ENCODE results near the gene GPR89A.
"Not testable (repeated sequence)": the region's sequence is repeated elsewhere in the genome, so short reads cannot be mapped to it uniquely, and the experiment has no call there.

The GPR89A gene

DNA sequence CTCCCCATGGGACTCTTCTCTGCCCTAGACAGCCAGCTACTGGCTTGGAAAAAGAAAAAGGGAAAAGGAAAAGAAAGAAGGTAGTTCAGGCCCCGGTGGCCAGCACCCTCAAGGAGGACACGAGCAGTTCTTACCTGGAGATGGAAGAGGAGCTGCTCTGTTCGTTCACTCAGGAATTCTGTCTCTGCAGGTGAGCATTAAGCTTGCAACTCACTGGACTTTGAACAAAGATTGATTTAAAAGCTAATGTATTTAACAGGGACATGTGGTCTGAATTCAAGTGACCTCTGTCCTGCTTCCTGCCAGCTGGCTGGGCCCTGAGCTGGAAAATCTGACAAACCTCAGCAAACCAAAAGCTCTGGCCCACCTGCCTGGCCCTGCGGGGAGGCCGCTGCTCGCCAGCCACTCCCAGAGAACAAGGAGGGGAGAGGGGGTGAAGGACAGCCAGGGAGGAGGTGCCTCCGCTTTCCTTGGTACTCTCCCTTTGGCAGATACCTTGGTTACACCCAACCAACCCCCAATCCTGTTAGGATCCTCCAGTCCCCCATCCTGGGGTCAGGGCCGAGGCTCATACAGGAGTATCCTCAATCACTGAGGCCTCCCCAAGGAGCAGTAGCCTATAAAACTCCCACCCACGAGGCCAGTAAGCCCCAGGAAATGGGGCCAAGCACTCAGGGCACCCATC, 99.5 kb downstream of the GPR89A start, which contains the start of gene PDZK1:
Gene PDZK1, minus strand, starts transcription at position 186 of the 685 bp plus-strand sequence. CDS start 19,347 bp downstream, outside the sequence.
- Histone ChIP-seq H3K9me3 (ENCODE audit: insufficient read depth, low read depth, low read length) (no peaks in the 10 kb centered on the region), H3K27me3 (ENCODE audit: insufficient read depth, low read length) (0 out of 2 replicates have a peak, but pooled peaks cover 5% of the 10 kb centered on the region), H3K4me3 (ENCODE audit: low read length) (no peak within 1 kb of the TSS), H3K27ac (ENCODE audit: low read length) (no peak within 1 kb of the TSS), H3K36me3 (ENCODE audit: insufficient read depth, low read depth, low read length) (no peaks in the 10 kb centered on the region), H3K9ac (ENCODE audit: low read depth, low read length) (no peak within 1 kb of the TSS), H3K4me1 (ENCODE audit: insufficient read depth, low read length) (peaks cover 5% of the 10 kb centered on the region; the same call in 1 of the 2 replicates)

DNA sequence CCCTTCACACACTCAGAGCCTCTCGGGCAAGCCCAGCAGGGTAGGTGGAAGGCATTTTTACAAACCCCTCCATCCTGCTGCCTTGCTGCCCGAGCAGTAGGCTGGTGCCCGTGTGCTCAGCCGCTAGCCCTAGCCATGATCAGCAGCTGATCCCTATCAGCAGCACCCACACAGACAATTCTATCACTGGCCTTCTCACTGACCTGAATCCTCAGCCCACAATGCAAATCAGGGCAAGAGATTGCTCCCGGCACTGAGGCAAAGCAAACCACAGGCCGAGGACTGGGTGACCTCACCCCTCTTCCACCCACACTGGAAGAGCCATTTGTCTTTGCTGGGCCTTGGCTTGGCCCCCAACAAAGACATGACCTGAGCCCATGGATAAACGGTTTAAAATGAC, 100.3 kb downstream of the GPR89A start:
- H3K4me1 ChIP-seq (ENCODE audit: insufficient read depth, low read length), result peaks cover 5% of the 10 kb centered on the region; the same call in 1 of the 2 replicates
- 0 out of 2 replicates have a peak, but pooled peaks cover 5% of the 10 kb centered on the region for H3K27me3 ChIP-seq (ENCODE audit: insufficient read depth, low read length)
- H3K27ac ChIP-seq (ENCODE audit: low read length), result no peak overlapping the region
- no peak overlapping the region for H3K4me3 ChIP-seq (ENCODE audit: low read length)
- H3K9ac ChIP-seq (ENCODE audit: low read depth, low read length), result no peak overlapping the region
- H3K36me3 ChIP-seq (ENCODE audit: insufficient read depth, low read depth, low read length), result no peaks in the 10 kb centered on the region
- no peaks in the 10 kb centered on the region for H3K9me3 ChIP-seq (ENCODE audit: insufficient read depth, low read depth, low read length)

DNA sequence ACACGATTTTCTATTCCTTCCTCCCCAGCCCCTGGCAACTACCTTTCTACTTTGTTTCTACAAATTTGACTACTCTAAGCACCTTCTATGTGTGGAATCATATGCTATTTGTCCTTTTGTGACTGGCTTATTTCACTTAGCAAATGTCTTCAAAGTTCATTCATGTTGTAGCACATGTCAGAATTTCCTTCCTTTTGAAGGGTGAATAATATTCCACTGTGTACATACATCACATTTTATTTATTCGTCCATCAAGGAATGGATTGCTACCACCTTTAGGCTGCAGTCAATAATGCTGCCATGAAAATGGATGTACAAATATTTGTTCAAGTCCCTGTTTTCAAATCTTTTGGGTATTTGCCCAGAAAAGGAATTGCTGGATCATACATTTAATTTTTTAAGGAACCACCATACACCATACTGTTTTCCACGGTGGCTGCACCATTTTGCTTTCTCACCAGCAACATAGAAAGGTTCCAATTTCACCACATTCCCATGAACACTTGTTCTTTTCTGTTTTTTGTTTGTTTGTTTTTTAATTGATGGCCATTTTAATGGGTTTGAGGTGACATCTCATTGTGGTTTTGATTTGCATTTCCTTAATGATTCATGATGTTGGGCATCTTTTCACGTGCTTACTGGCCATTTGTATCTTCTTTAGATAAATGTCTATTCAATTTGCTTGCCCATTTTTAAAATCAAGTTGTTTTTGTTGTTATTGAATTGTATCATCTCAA, 102.7 kb downstream of the GPR89A start:
- peaks cover 5% of the 10 kb centered on the region; the same call in 1 of the 2 replicates for H3K4me1 ChIP-seq (ENCODE audit: insufficient read depth, low read length)
- H3K27ac ChIP-seq (ENCODE audit: low read length), result no peak overlapping the region
- H3K9ac ChIP-seq (ENCODE audit: low read depth, low read length), result no peak overlapping the region
- no peaks in the 10 kb centered on the region for H3K27me3 ChIP-seq (ENCODE audit: insufficient read depth, low read length)
- no peaks in the 10 kb centered on the region for H3K9me3 ChIP-seq (ENCODE audit: insufficient read depth, low read depth, low read length)
- H3K4me3 ChIP-seq (ENCODE audit: low read length), result no peak overlapping the region
- H3K36me3 ChIP-seq (ENCODE audit: insufficient read depth, low read depth, low read length), result no peaks in the 10 kb centered on the region

DNA sequence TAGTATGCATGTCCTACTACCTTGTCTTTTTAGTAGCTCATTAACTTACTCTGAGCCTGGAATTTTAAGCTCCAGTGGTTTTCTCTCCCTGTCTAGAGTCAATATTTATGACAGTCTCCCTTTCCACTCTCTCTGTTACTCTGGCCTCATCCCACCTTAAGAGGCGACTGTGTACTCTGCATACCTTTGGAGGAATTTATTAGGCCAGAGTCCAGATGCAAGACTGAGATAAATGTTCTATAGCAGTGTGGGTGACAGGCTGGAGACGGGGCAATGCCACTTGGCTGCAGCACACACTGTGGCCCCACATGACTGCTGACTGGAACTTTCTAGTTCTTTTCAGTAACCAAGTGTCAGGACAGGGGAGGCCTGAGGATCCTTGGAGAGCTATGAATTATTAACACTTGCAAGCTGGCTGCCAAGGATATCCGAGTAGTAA, 103.4 kb downstream of the GPR89A start:
- Histone ChIP-seq H3K27ac (ENCODE audit: low read length) (no peak overlapping the region), H3K9me3 (ENCODE audit: insufficient read depth, low read depth, low read length) (no peaks in the 10 kb centered on the region), H3K9ac (ENCODE audit: low read depth, low read length) (no peak overlapping the region), H3K36me3 (ENCODE audit: insufficient read depth, low read depth, low read length) (no peaks in the 10 kb centered on the region), H3K27me3 (ENCODE audit: insufficient read depth, low read length) (no peaks in the 10 kb centered on the region), H3K4me1 (ENCODE audit: insufficient read depth, low read length) (peaks cover 5% of the 10 kb centered on the region; the same call in 1 of the 2 replicates), H3K4me3 (ENCODE audit: low read length) (no peak overlapping the region)

DNA sequence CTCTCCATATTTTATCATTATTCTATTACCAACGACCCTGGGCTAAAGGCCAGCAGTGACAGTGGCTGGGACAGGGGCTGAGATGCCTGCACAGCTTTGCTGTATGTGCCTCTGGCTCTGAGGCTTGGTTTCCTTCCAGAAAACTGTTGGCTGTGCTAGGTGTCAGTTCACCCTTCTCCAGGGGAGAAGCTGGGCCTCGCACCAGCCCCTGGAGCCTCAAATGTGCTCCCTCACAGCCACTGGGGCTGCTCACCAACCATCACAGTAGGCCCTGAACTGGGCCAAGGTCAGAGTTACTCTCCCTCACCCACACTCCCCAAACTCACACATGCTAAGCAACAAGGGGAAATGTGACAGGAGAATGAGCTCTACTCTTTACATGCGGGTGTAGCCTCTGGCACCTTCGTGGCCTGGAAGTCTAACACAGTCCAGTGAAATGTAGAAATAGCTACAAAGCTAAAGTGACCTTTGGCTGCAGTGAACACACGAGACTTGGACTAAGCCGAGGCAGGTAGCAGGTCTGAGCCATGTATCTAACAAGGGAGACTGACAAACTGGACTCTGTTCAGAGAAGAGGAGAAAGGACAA, 106.8 kb downstream of the GPR89A start:
- no peak overlapping the region for H3K9ac ChIP-seq (ENCODE audit: low read depth, low read length)
- 0 out of 2 replicates have a peak, but pooled peaks cover 2% of the 10 kb centered on the region for H3K4me1 ChIP-seq (ENCODE audit: insufficient read depth, low read length)
- peaks cover 6% of the 10 kb centered on the region for H3K27me3 ChIP-seq (ENCODE audit: insufficient read depth, low read length)
- H3K27ac ChIP-seq (ENCODE audit: low read length), result no peak overlapping the region
- no peak overlapping the region for H3K4me3 ChIP-seq (ENCODE audit: low read length)
- no peaks in the 10 kb centered on the region for H3K9me3 ChIP-seq (ENCODE audit: insufficient read depth, low read depth, low read length)
- no peaks in the 10 kb centered on the region for H3K36me3 ChIP-seq (ENCODE audit: insufficient read depth, low read depth, low read length)

DNA sequence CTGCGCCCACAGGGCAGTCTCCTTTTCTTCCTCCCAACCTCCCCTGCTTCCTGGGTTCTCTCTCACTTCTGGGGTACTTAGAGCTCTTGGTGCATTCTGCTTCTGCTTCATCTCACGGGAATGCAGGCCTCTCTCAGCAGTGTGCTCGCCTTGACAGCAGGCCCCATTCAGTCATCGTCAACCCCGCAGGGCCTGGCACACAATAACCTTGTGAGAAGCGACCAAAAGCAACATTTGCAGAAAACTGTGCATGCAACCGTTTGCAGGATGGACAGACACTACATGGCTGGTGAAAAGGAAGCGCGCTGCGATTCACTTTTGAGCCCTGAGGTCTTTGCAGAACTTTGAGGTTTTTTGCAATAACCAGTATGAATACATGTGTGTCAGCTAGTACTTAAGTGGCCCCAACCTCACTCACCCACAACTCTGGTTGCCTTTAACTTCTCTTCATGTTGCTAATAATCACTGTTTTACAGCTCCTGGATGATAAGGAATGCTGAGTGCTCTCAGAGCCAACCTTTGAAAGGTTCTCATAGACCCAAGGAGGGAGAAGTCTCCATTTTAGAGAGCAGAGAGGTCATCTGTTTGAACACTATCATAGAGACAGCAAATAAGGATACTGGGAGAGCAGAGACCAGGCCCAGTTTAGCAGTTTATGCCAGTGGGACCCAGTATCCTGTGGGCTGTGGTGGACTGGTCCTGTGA, 109.0 kb downstream of the GPR89A start:
- peaks cover 26% of the 10 kb centered on the region for H3K27me3 ChIP-seq (ENCODE audit: insufficient read depth, low read length)
- no peak overlapping the region for H3K9ac ChIP-seq (ENCODE audit: low read depth, low read length)
- no peak overlapping the region for H3K27ac ChIP-seq (ENCODE audit: low read length)
- H3K4me1 ChIP-seq (ENCODE audit: insufficient read depth, low read length), result 0 out of 2 replicates have a peak, but pooled peaks cover 2% of the 10 kb centered on the region
- H3K4me3 ChIP-seq (ENCODE audit: low read length), result no peak overlapping the region
- H3K9me3 ChIP-seq (ENCODE audit: insufficient read depth, low read depth, low read length), result no peaks in the 10 kb centered on the region
- H3K36me3 ChIP-seq (ENCODE audit: insufficient read depth, low read depth, low read length), result no peaks in the 10 kb centered on the region

DNA sequence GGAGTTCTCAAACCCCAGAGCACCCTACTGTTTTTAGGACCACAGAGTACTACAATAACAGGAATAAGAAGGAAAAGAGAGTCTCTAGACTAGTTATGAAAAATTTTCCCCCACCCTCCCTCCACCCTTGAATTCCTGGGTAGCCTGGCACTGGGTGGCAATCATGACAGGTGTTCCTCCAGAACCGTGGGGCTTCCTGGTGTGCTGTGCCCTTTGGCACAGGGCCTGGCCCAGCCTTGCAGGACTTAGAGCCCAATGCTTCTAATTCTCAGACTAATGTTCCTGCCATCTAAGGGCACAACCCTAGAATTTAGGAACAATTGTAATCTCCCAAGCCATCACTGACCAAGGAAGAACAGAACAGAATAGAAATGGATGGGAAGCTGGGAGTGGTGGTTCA, 110.0 kb downstream of the GPR89A start:
- Histone ChIP-seq H3K9ac (ENCODE audit: low read depth, low read length) (no peak overlapping the region), H3K27ac (ENCODE audit: low read length) (no peak overlapping the region), H3K4me1 (ENCODE audit: insufficient read depth, low read length) (0 out of 2 replicates have a peak, but pooled peaks cover 2% of the 10 kb centered on the region), H3K9me3 (ENCODE audit: insufficient read depth, low read depth, low read length) (no peaks in the 10 kb centered on the region), H3K36me3 (ENCODE audit: insufficient read depth, low read depth, low read length) (no peaks in the 10 kb centered on the region), H3K4me3 (ENCODE audit: low read length) (no peak overlapping the region), H3K27me3 (ENCODE audit: insufficient read depth, low read length) (peaks cover 31% of the 10 kb centered on the region)

DNA sequence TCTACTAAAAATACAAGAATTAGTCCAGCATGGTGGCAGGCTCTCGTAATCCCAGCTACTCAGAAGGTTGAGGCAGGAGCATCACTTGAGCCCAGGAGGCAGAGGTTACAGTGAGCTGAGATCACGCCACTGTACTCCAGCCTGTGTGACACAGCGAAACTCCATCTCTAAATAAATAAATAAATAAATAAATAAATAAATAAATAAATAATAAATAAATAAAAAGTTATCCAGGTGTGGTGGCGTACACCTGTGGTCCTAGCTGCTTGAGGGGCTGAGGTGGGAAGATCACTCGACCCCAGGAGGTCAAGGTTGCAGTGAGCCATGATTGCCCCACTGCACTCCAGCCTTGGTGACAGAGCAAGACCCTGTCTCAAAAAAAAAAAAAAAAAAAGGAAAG, 110.7 kb downstream of the GPR89A start:
- not testable (repeated sequence) for H3K36me3 ChIP-seq (ENCODE audit: insufficient read depth, low read depth, low read length); H3K4me1 ChIP-seq (ENCODE audit: insufficient read depth, low read length); H3K27ac ChIP-seq (ENCODE audit: low read length); H3K9me3 ChIP-seq (ENCODE audit: insufficient read depth, low read depth, low read length); H3K9ac ChIP-seq (ENCODE audit: low read depth, low read length); H3K4me3 ChIP-seq (ENCODE audit: low read length)
- H3K27me3 ChIP-seq (ENCODE audit: insufficient read depth, low read length), result peaks cover 31% of the 10 kb centered on the region

DNA sequence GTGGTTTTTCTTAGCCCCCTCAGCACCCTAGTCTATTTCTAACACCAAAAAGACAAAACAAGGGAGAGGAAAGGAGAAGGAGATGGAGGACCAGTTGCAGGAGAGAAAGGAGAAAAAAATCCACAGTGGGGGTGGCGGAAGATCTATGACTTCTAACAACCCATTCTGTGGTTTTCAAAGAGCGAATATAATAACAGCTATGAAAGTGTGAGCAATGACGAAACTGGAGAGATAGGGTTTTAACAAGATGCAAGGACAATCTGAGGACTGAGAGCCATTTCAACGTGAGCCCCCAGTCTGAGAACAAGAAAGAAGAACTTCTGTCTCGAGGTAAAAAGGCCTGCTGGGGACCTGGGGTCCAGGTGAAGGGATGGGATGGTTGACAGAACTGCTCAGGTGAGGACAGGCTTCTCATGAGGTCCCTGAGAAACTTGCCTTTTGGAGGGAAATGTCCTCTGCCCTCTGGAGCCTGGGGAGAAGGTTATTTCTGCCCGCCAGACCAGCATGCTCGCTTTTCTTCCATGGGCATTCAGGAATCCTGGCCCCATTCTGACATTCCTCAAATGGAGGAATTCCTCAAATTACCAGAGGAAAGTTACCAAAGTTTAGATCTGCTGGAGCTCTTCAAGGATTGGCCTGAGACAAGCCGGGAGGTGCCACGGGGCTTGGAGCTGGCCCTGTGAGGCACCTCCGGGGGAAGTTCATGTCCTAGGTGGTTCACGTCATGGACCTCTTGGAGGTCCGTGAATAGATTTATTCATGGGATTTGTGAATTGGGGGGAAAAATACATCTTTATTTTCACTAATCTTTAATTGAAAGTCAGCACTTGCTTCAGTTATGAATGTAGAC, 111.7 kb downstream of the GPR89A start, which contains the start of gene CD160:
Gene CD160, plus strand, starts transcription at position 270 of the 850 bp plus-strand sequence. CDS start 8,829 bp downstream, outside the sequence.
- H3K9me3 ChIP-seq (ENCODE audit: insufficient read depth, low read depth, low read length), result no peaks in the 10 kb centered on the region
- peaks cover 31% of the 10 kb centered on the region for H3K27me3 ChIP-seq (ENCODE audit: insufficient read depth, low read length)
- 0 out of 2 replicates have a peak, but pooled peaks cover 2% of the 10 kb centered on the region for H3K4me1 ChIP-seq (ENCODE audit: insufficient read depth, low read length)
- H3K36me3 ChIP-seq (ENCODE audit: insufficient read depth, low read depth, low read length), result no peaks in the 10 kb centered on the region
- H3K27ac ChIP-seq (ENCODE audit: low read length), result no peak within 1 kb of the TSS
- no peak within 1 kb of the TSS for H3K9ac ChIP-seq (ENCODE audit: low read depth, low read length)
- H3K4me3 ChIP-seq (ENCODE audit: low read length), result no peak within 1 kb of the TSS
